HG02759 (cell line): ENCODE results near the gene CFAP251.
"Not testable (repeated sequence)": the region's sequence is repeated elsewhere in the genome, so short reads cannot be mapped to it uniquely, and the experiment has no call there.

Experiments
- ATAC-seq: cut with Tn5 transposase; IDR thresholded peaks from one replicate; pipeline ENCODE4 v1.9.1; 2021; ENCODE audit warnings: mild to moderate bottlenecking, moderate library complexity; ENCODE audit not compliant: unreplicated experiment

CFAP251 gene

GRCh38 chr12:121899590-121899989, 18.8 kb upstream of the CFAP251 start:
- ATAC-seq: no peak

GRCh38 chr12:121903202-121903601, 15.2 kb upstream of the CFAP251 start:
- no peak for ATAC-seq

DNA sequence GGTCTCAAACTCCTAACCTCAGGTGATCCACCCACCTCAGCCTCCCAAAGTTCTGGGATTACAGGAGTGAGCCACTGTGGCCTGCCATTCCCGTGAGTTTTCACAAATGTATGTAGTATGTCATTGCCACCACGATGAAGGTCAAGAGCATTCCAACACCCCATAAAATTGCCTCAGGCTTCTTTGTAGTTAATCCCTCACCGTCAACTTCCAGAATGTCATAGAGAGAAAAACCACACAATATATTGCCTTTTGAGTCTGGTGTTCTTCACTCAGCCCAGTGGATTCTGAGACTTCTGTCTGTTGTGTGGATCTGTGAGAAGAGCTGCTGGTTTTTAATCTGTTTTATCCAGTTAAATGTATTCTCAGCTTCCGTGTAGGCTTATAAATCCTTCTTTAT, 12.6 kb upstream of the CFAP251 start:
- ATAC-seq: no peak

DNA sequence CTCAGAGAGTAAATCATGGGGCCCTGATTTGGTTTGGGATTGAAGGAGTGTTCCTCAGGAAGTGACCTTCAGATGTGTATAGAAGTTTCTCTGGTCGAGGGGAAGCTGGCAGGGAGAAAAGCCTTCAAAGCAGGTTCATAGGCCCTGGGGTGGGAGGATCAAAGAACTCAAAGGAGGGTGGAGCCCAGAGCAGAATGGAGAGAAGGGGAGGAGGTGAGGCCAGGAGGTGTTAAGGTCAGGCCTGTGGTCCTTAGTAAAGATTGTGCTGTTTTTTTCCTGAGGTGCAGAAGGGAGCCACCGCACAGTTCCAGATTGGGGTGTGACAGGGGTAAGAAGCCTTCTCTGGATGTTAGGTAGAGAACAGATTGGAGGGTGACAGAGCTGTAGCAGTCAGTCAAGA, 9.7 kb upstream of the CFAP251 start:
- ATAC-seq: no peak

DNA sequence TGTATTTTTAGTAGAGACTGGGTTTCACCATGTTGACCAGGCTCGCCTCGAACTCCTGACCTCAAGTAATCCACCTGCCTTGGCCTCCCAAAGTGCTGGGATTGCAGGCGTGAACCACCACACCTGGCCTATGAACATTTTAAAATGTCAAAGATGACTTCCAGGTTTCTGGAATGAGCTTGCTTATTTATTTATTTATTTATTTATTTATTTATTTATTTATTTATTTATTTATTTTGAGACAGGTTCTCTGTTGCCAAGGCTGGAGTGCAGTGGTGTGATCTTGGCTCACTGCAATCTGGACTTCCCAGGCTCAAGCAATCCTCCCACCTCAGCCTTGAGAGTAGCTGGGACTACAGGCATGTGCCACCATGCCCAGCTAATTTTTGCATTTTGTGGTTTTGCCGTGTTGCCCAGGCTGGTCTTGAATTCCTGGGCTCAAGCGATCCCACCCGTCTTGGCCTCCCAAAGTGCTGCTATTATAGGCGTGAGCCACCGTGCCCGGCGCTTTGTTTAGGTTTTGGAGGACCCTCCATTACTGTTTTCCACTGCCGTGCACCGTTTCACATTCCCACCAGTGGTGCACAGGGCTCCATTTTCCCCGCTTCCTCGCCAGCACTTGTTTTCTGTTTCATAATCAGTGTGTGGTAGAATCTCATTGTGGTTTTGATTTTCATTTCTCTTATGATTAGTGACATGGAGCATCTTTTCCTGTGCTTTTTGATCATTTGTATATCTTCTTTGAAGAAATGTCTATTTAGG, 6.4 kb upstream of the CFAP251 start:
- ATAC-seq: no peak

- no peak for ATAC-seq
Observed at GRCh38 chr12:121915841-121916321, 2.5 kb upstream of the CFAP251 start.

DNA sequence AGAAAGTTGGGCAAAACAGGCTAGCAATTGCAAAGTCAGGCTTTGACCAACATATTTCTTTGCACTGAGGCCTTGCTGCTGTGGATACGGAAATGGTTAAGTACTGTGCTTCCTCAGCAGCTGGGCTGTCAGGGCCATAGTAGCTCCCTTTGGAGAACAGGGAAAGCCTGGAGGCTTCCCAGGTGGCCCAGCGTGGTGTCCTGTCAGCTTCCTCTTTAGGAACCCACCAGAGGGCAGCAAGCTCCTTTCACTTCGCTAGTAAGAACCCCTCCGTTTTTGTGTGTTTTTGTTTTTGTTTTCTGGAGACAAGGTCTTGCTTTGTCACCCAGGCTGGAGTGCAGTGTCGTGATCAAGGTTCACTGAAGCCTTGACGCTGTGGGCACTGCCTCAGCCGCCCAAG, 1.7 kb upstream of the CFAP251 start:
- no peak for ATAC-seq

DNA sequence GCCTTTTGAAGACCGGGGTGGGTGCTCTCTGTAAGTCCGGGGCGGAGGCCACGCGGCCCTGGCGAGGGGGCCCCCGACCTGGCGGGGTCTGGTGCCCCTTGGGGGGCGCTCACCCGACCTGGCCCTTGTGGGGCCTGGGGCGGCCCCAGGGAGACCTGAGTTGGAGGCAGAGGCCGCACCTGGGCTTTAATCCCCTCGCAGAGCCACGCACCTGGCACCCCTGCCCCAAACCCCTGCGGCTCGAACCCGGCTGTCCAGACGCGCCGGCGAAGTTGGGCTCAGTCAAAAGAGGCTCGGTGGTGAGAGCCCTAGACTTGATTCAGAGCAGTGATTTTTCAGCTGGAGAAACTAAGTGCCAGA, 267 bp downstream of the CFAP251 start:
- ATAC-seq: no peak

GRCh38 chr12:121921066-121921465, 2.7 kb downstream of the CFAP251 start:
- no peak for ATAC-seq

- ATAC-seq: no peak
Observed at GRCh38 chr12:121925358-121925695, 6.9 kb downstream of the CFAP251 start.

DNA sequence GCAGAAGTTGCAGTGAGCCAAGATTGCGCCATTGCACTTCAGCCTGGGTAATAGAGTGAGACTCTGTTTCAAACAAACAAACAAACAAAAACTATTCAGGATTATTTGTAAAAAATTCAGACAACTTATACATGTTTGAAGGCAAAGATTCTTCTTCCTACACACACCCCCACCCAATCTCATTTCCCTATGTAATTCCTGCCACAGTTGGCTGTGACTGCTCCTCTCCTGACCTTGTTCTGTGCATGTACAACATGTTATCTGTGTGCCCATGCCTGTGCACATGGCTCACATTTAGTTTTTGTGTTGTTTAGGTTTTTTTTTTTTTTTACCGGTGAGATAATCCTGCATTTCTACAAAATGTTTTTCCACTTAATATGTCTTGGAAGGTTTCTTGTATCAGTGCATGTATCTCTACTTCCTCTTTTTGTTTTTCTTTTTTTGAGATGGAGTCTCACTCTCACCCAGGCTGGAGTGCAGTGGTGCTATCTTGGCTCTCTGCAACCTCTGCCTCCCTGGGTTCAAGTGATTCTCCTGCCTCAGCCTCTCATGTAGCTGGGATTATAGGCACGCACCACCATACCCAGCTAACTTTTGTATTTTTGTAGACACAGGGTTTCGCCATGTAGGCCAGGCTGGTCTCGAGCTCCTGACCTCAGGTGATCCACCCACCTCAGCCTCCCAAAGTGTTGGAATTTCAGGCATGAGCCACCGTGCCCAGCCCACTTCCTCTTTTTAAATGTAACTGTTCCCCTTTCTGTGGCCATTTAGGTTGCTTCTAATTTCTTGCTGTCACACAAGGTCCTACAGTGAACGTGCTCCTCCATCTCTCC, 8.7 kb downstream of the CFAP251 start:
- ATAC-seq: no peak

GRCh38 chr12:121927813-121928212, 9.4 kb downstream of the CFAP251 start:
- no peak for ATAC-seq

- ATAC-seq: not testable (repeated sequence)
Observed at GRCh38 chr12:121929545-121929944, 11.2 kb downstream of the CFAP251 start.

GRCh38 chr12:121930862-121931261, 12.5 kb downstream of the CFAP251 start:
- no peak for ATAC-seq

DNA sequence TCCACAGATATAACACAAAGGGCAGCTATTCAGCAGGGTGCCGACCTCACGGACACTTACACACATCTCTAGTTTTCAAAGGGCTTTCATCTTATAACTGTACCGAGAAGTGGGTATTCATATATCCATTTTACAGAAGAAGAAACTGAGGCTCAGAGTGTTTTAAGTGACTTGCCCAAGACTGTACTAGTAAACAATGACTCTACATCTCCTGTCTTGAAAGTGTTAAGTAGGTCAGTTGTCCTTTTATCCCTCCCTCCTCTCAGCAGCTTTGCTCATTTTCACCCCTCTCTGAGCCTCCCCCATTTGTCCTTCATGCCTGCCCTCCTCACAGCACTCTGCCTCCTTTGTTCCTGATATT, 13.8 kb downstream of the CFAP251 start:
- no peak for ATAC-seq

GRCh38 chr12:121932914-121933521, 14.6 kb downstream of the CFAP251 start:
- no peak for ATAC-seq

GRCh38 chr12:121933522-121934308, 15.3 kb downstream of the CFAP251 start:
- no peak for ATAC-seq

DNA sequence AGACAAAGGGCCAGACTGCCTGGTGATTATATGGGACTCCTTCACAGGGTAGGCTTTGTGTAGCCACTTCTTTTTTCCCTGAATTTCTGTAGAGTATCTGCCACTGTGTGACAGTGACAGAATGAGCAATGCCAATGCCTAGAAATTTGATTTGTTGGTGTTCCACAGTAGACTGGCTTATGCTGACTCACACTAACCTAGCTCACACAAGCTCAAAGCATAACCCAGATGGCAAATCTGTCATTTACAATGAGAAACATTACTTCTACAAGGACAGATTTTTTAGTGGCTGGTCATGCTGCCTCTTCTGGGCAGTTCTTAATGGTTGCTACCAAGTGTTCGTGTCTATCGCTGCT, 15.9 kb downstream of the CFAP251 start:
- no peak for ATAC-seq

GRCh38 chr12:121937654-121938053, 19.3 kb downstream of the CFAP251 start:
- ATAC-seq: no peak

GRCh38 chr12:121939186-121939585, 20.8 kb downstream of the CFAP251 start:
- no peak for ATAC-seq
